HepG2 (cell line): Measurements from ENCODE around the gene MRPS34. TPM values are rescaled to one million over a fixed set of nuclear protein-coding genes. Genes with fewer than 3 reads are reported as not detected.

Experiments
- ATAC-seq: fragments of 200-7000 bp; cut with Tn5 transposase; 3 replicates; pipeline ENCODE4 v1.9.1; 2020; ENCODE audit warnings: mild to moderate bottlenecking, moderate library complexity
- BruUV-seq: library from RNA; stranded (reverse); fragments of 400-500 nt; replicated peaks from 2 replicates; lab custom pipeline; 2021; lab: Mats Ljungman, UMichigan
- CTCF ChIA-PET: fragments of 300-600 bp; formaldehyde crosslinking; extraction: SDS; loops from one replicate; lab custom pipeline; 2021; ENCODE audit warnings: low total read pairs, inconsistent platforms, low intra/inter-chr PET ratio; lab: Yijun Ruan, JAX
- POLR2A ChIA-PET: fragments of 350-600 bp; sonication (Branson Sonifier 250); formaldehyde crosslinking; loops from one replicate; lab custom pipeline; 2020; ENCODE audit warnings: antibody characterized with exemption, inconsistent platforms; lab: Yijun Ruan, JAX
- DNase-seq: peaks from one replicate; pipeline ENCODE4 v3.0.0-alpha.2; 2015; ENCODE audit warnings: low spot score
- FAIRE-seq: peaks from 3 replicates; lab custom pipeline; 2011; peaks lifted over from hg19 to GRCh38; lab: Jason Lieb, UNC
- H2AFZ ChIP-seq: one replicate; pipeline ENCODE4 v1.6.1; 2011; ENCODE audit warnings: low read length, inconsistent platforms
- H3K27ac ChIP-seq: fragments of 300-600 bp; 3 replicates; pipeline ENCODE4 v1.8.0; 2011; ENCODE audit warnings: mixed run types, mild to moderate bottlenecking, mixed read lengths, low read length, inconsistent platforms; ENCODE audit not compliant: insufficient read depth; ENCODE audit errors: extremely low read length
- H3K27me3 ChIP-seq, 2 experiments: fragments of 200-600 bp in 1 of 2; 2 replicates in 1 of 2; 3 replicates in 1 of 2; pipeline versions ENCODE4 v1.6.0 to v1.8.0; 2011; ENCODE audit warnings: low read length in 2 of 2, mild to moderate bottlenecking in 2 of 2, moderate library complexity in 2 of 2, inconsistent platforms in 1 of 2; ENCODE audit not compliant: insufficient read depth in 2 of 2, control insufficient read depth in 1 of 2
- H3K36me3 ChIP-seq, 2 experiments: fragments of 200-600 bp in 1 of 2; replicated peaks in 1 of 2; 2 replicates in 1 of 2; 3 replicates in 1 of 2; pipeline versions ENCODE4 v1.5.1 to v1.8.0; 2011; ENCODE audit warnings: low read length in 2 of 2, inconsistent platforms in 1 of 2; ENCODE audit not compliant: insufficient read depth in 2 of 2, control insufficient read depth in 1 of 2
- H3K4me1 ChIP-seq: 2 replicates; pipeline ENCODE4 v1.5.1; 2012; ENCODE audit warnings: low read length, inconsistent platforms; ENCODE audit not compliant: insufficient read depth
- H3K4me2 ChIP-seq: 2 replicates; pipeline ENCODE4 v1.6.0; 2011; ENCODE audit warnings: low read depth, low read length, inconsistent platforms
- H3K4me3 ChIP-seq, 3 experiments: fragments of 200-600 bp in 1 of 3; sonication (generic), shearing (Covaris generic) in 1 of 3; replicated peaks in 1 of 3; 2 replicates each; pipeline ENCODE4 v1.5.1; 2011 to 2016; ENCODE audit warnings: low read length in 3 of 3, inconsistent platforms in 2 of 3, low read depth in 2 of 3, mild to moderate bottlenecking in 2 of 3, control low read depth in 1 of 3, mixed read lengths in 1 of 3; ENCODE audit not compliant: insufficient read depth in 1 of 3
- H3K79me2 ChIP-seq: one replicate; pipeline ENCODE4 v1.6.1; 2011; ENCODE audit warnings: low read length, inconsistent platforms; ENCODE audit not compliant: insufficient read depth
- H3K9ac ChIP-seq: 2 replicates; pipeline ENCODE4 v1.6.0; 2011; ENCODE audit warnings: mild to moderate bottlenecking, low read depth, low read length, inconsistent platforms; ENCODE audit not compliant: insufficient read depth
- H3K9me3 ChIP-seq: 2 replicates; pipeline ENCODE4 v1.5.1; 2012; ENCODE audit warnings: mild to moderate bottlenecking, low read length
- H4K20me1 ChIP-seq: 2 replicates; pipeline ENCODE4 v1.6.0; 2011; ENCODE audit warnings: inconsistent platforms, mild to moderate bottlenecking, low read length, moderate library complexity; ENCODE audit not compliant: insufficient read depth
- AGO2 ChIP-seq: fragments of 200-400 bp; formaldehyde crosslinking; optimal IDR thresholded peaks from 2 replicates; pipeline ENCODE3; 2017; ENCODE audit warnings: mild to moderate bottlenecking, low read depth, low read length, moderate library complexity
- MTA1 ChIP-seq: sonication (generic); formaldehyde crosslinking; IDR thresholded peaks from 2 replicates; pipeline ENCODE4 v1.4.0; 2020; ENCODE audit warnings: missing genetic modification reagents, mild to moderate bottlenecking, borderline replicate concordance
- RARG ChIP-seq: sonication (generic); formaldehyde crosslinking; IDR thresholded peaks from 2 replicates; pipeline ENCODE4 v1.4.0; 2020; ENCODE audit warnings: low read depth, mild to moderate bottlenecking, missing genetic modification reagents
- ZNF263 ChIP-seq: sonication (generic); formaldehyde crosslinking; IDR thresholded peaks from 2 replicates; pipeline ENCODE4 v1.4.0; 2020; ENCODE audit warnings: missing genetic modification reagents
- WGBS: methylation state at CpG from one replicate; pipeline ENCODE4 v1.1.6; 2017; ENCODE audit warnings: low lambda C conversion rate; 5-methylcytosine and 5-hydroxymethylcytosine counted together
- in situ Hi-C: cut with HindIII; loops from 2 replicates; pipeline ENCODE4 v1.10.0; 2017; ENCODE audit warnings: low pct_unique_long_range_greater_than_20kb; ENCODE audit not compliant: extremely low pct_ligation_motif_present
- intact Hi-C: fragments of 100-400 bp; cut with micrococcal nuclease; formaldehyde crosslinking; loops from one replicate; pipeline ENCODE4 v1.10.0; 2022; ENCODE audit not compliant: unreplicated experiment
- polyA plus RNA-seq, 8 experiments: library from polyadenylated mRNA; depleted of rRNA in 3 of 8; stranded (reverse) in 7 of 8; unstranded in 1 of 8; fragments of >200 nt; fragmentation: Illumina TruSeq in 4 of 8; extraction: Trizol in 4 of 8; gene quantifications; 2 replicates each; pipeline versions ENCODE4 v1.2.1 to v1.2.3, GENCODE V29; 2011 to 2016; ENCODE audit warnings: low read depth in 4 of 8, missing spikeins in 1 of 8, mixed read lengths in 1 of 8; ENCODE audit not compliant: insufficient read depth in 1 of 8
- total RNA-seq, 5 experiments: library from RNA; depleted of rRNA; stranded (reverse); fragments of >200 nt; fragmentation: Illumina TruSeq; extraction: Trizol; gene quantifications; 2 replicates each; pipeline ENCODE4 v1.2.3, GENCODE V29; 2016; ENCODE audit warnings: low read depth in 1 of 5

The MRPS34 gene
- total and polyA plus RNA-seq, 2 of the 13 experiments (the other 11 are each of a cell fraction or from before 2014, with no cell fraction given), result 63.5 to 131 TPM

- H3K27me3 ChIP-seq, result no peaks in the 10 kb centered on the region
- no peak for DNase-seq
- no peak overlapping the region for H2AFZ ChIP-seq
- no peak for FAIRE-seq
- ATAC-seq, result no peak
- H3K4me1 ChIP-seq, result peaks cover 24% of the 10 kb centered on the region
- H3K4me2 ChIP-seq, result no peak overlapping the region
- H3K4me3 ChIP-seq, result no peak overlapping the region
- peaks cover 12 to 31% of the 10 kb centered on the region in 2 experiments; a peak in 4 of 5 replicates for H3K36me3 ChIP-seq
- H3K27ac ChIP-seq, result no peak overlapping the region
- peak; percentile 14; the same call in 1 of the 2 replicates for TF ChIP-seq MTA1 (CRISPR knock-in tag)
- TF ChIP-seq AGO2, result peak; percentile 46
- TF ChIP-seq RARG (CRISPR knock-in tag), result no peak
- TF ChIP-seq, all 625 proteins: peak for 2
- no peaks in the 10 kb centered on the region; the same call in 1 of the 2 replicates for H4K20me1 ChIP-seq
- H3K79me2 ChIP-seq, result peaks cover 20% of the 10 kb centered on the region
- ChIA-PET POLR2A (no interaction called here), CTCF (no interaction called here)
- intact Hi-C loops, result no loop called here
- WGBS, result 99% methylated on average over 8 of the region's 24 CpGs
- in situ Hi-C loops, result loop anchor here (5.0 kb wide), 1 partner anchor 40 kb away; the partner anchor contains the start of genes NUBP2 and SPSB3
- BruUV-seq, result no TSS peak
- H3K9ac ChIP-seq, result no peak overlapping the region
- H3K9me3 ChIP-seq, result no peaks in the 10 kb centered on the region
Observed at GRCh38 chr16:1821861-1822611, 49.1 kb upstream of the MRPS34 start.

- TF ChIP-seq ZNF263 (CRISPR knock-in tag), result no peak
- peak; percentile 63 for TF ChIP-seq AGO2
- TF ChIP-seq, all 625 proteins: peak for 1
- Histone ChIP-seq H3K9ac (no peak overlapping the region), H4K20me1 (no peaks in the 10 kb centered on the region; the same call in 1 of the 2 replicates), H3K36me3 (peaks cover 16 to 41% of the 10 kb centered on the region in 2 experiments; a peak in 4 of 5 replicates), H3K79me2 (peaks cover 20% of the 10 kb centered on the region), H3K27ac (no peak overlapping the region), H2AFZ (no peak overlapping the region), H3K4me3 (no peak overlapping the region), H3K9me3 (no peaks in the 10 kb centered on the region), H3K4me1 (peaks cover 24% of the 10 kb centered on the region), H3K4me2 (no peak overlapping the region), H3K27me3 (no peaks in the 10 kb centered on the region)
- BruUV-seq, result no TSS peak
- 100% methylated on average over 3 of the region's 12 CpGs for WGBS
- intact Hi-C loops (no loop called here), in situ Hi-C loops (loop anchor here (5.0 kb wide), 1 partner anchor 39 kb away; the partner anchor contains the start of genes NUBP2 and SPSB3)
- DNase-seq (no peak), FAIRE-seq (no peak), ATAC-seq (no peak)
- POLR2A ChIA-PET, result no interaction called here
- CTCF ChIA-PET, result no interaction called here
Observed at GRCh38 chr16:1820946-1821290, 48.0 kb upstream of the MRPS34 start.
